ENCODE data around the gene UQCRFS1.

The UQCRFS1 gene

GRCh38 chr19:29206453-29206852 lies 6.5 kb downstream of the UQCRFS1 start:
- no peak for DNase-seq (ENCODE audit: extremely low read depth, low read depth)
- H3K4me3 ChIP-seq (replicated peaks; ENCODE audit: low read depth, low read length), result no peak overlapping the region
- TF ChIP-seq CTCF (IDR thresholded peaks at IDR 0.05; ENCODE audit: low read depth, low read length, missing control alignments), result no peak

GRCh38 chr19:29202281-29202680 lies 10.7 kb downstream of the UQCRFS1 start:
- no peak for DNase-seq (ENCODE audit: extremely low read depth, low read depth)
- TF ChIP-seq CTCF (IDR thresholded peaks at IDR 0.05; ENCODE audit: low read depth, low read length, missing control alignments), result no peak
- H3K4me3 ChIP-seq (replicated peaks; ENCODE audit: low read depth, low read length), result no peak overlapping the region

GRCh38 chr19:29201855-29202254 lies 11.1 kb downstream of the UQCRFS1 start:
- DNase-seq (ENCODE audit: extremely low read depth, low read depth), result no peak
- H3K4me3 ChIP-seq (replicated peaks; ENCODE audit: low read depth, low read length), result no peak overlapping the region
- no peak for TF ChIP-seq CTCF (IDR thresholded peaks at IDR 0.05; ENCODE audit: low read depth, low read length, missing control alignments)

- TF ChIP-seq CTCF (IDR thresholded peaks at IDR 0.05; ENCODE audit: low read depth, low read length, missing control alignments), result no peak
- DNase-seq (ENCODE audit: extremely low read depth, low read depth), result no peak
- H3K4me3 ChIP-seq (replicated peaks; ENCODE audit: low read depth, low read length), result no peak overlapping the region
Measured at GRCh38 chr19:29194658-29195057, 18.3 kb downstream of the UQCRFS1 start.

GRCh38 chr19:29193155-29193554 lies 19.8 kb downstream of the UQCRFS1 start:
- TF ChIP-seq CTCF (IDR thresholded peaks at IDR 0.05; ENCODE audit: low read depth, low read length, missing control alignments), result no peak
- DNase-seq (ENCODE audit: extremely low read depth, low read depth), result no peak
- H3K4me3 ChIP-seq (replicated peaks; ENCODE audit: low read depth, low read length), result no peak overlapping the region

- DNase-seq (ENCODE audit: extremely low read depth, low read depth), result no peak
- no peak overlapping the region for H3K4me3 ChIP-seq (replicated peaks; ENCODE audit: low read depth, low read length)
- no peak for TF ChIP-seq CTCF (IDR thresholded peaks at IDR 0.05; ENCODE audit: low read depth, low read length, missing control alignments)
Measured at GRCh38 chr19:29191005-29191404, 21.9 kb downstream of the UQCRFS1 start.

GRCh38 chr19:29189033-29189360 lies 24.0 kb downstream of the UQCRFS1 start:
- no peak for DNase-seq (ENCODE audit: extremely low read depth, low read depth)
- no peak for TF ChIP-seq CTCF (IDR thresholded peaks at IDR 0.05; ENCODE audit: low read depth, low read length, missing control alignments)
- no peak overlapping the region for H3K4me3 ChIP-seq (replicated peaks; ENCODE audit: low read depth, low read length)

Measured in HFF-Myc (cell line).